VCaP (cell line): ENCODE results near the gene CRYBG1.

Source experiments
- H3K27ac ChIP-seq: fragments of 450-650 bp; 2 replicates; pipeline ENCODE4 v1.5.1; 2017
- CTCF ChIP-seq: fragments of 450-650 bp; conservative IDR thresholded peaks from 2 replicates; pipeline ENCODE4 v1.5.1; 2017; ENCODE audit warnings: mild to moderate bottlenecking, moderate library complexity

CRYBG1 gene

GRCh38 chr6:106462923-106463557 is 102.5 kb downstream of the CRYBG1 start:
- TF ChIP-seq CTCF, result no peak
- H3K27ac ChIP-seq, result no peak overlapping the region

GRCh38 chr6:106466211-106466610 is 105.7 kb downstream of the CRYBG1 start:
- no peak overlapping the region for H3K27ac ChIP-seq
- no peak for TF ChIP-seq CTCF

- no peak for TF ChIP-seq CTCF
- H3K27ac ChIP-seq, result no peak overlapping the region
Observed at GRCh38 chr6:106468935-106469334, 108.4 kb downstream of the CRYBG1 start.

- no peak for TF ChIP-seq CTCF
Observed at GRCh38 chr6:106469882-106470281, 109.4 kb downstream of the CRYBG1 start.

GRCh38 chr6:106470316-106470715 is 109.8 kb downstream of the CRYBG1 start:
- TF ChIP-seq CTCF, result no peak
- H3K27ac ChIP-seq, result no peak overlapping the region

More at GRCh38 chr6:106469882-106470281, 109.4 kb downstream of the CRYBG1 start:
- no peak overlapping the region for H3K27ac ChIP-seq

- no peak for TF ChIP-seq CTCF
- H3K27ac ChIP-seq, result no peak overlapping the region
Observed at GRCh38 chr6:106470811-106471210, 110.3 kb downstream of the CRYBG1 start.

- TF ChIP-seq CTCF, result no peak
- H3K27ac ChIP-seq, result no peak overlapping the region
Observed at GRCh38 chr6:106473812-106474211, 113.3 kb downstream of the CRYBG1 start.
